SK-N-DZ (cell line): ENCODE measurements around the gene COQ8A.
"Not testable (repeated sequence)": the region's sequence is repeated elsewhere in the genome, so short reads cannot be mapped to it uniquely, and the experiment has no call there.

Source experiments
- DNase-seq: peaks from one replicate; pipeline ENCODE4 v3.0.0-alpha.2; 2015; ENCODE audit warnings: low spot score

The COQ8A gene

GRCh38 chr1:226951286-226952117 lies 11.4 kb downstream of the COQ8A start:
- DNase-seq = no peak

GRCh38 chr1:226952118-226952441 lies 12.0 kb downstream of the COQ8A start:
- no peak for DNase-seq

GRCh38 chr1:226953175-226953800 lies 13.2 kb downstream of the COQ8A start:
- DNase-seq = no peak

GRCh38 chr1:226954337-226954736 lies 14.2 kb downstream of the COQ8A start:
- DNase-seq = no peak

- DNase-seq = no peak
Observed at GRCh38 chr1:226954777-226955176, 14.7 kb downstream of the COQ8A start.

- not testable (repeated sequence) for DNase-seq
Observed at GRCh38 chr1:226955857-226956256, 15.8 kb downstream of the COQ8A start.

GRCh38 chr1:226956942-226957713 lies 17.0 kb downstream of the COQ8A start:
- no peak for DNase-seq

- no peak for DNase-seq
Observed at GRCh38 chr1:226957714-226958113, 17.6 kb downstream of the COQ8A start.

- no peak for DNase-seq
Observed at GRCh38 chr1:226958300-226958699, 18.2 kb downstream of the COQ8A start.

- no peak for DNase-seq
Observed at GRCh38 chr1:226960256-226960655, 20.2 kb downstream of the COQ8A start.

GRCh38 chr1:226960944-226961765 lies 21.1 kb downstream of the COQ8A start:
- no peak for DNase-seq

GRCh38 chr1:226962421-226963391 lies 22.6 kb downstream of the COQ8A start:
- DNase-seq = no peak

GRCh38 chr1:226964068-226964425 lies 24.0 kb downstream of the COQ8A start:
- DNase-seq = no peak

- DNase-seq = no peak
Observed at GRCh38 chr1:226964611-226965486, 24.8 kb downstream of the COQ8A start.

GRCh38 chr1:226965581-226966440 lies 25.7 kb downstream of the COQ8A start:
- DNase-seq = no peak

GRCh38 chr1:226966683-226967082 lies 26.6 kb downstream of the COQ8A start:
- DNase-seq = no peak

GRCh38 chr1:226967665-226968064 lies 27.6 kb downstream of the COQ8A start:
- DNase-seq = no peak

- DNase-seq = no peak
Observed at GRCh38 chr1:226971765-226972164, 31.7 kb downstream of the COQ8A start.

- DNase-seq = no peak
Observed at GRCh38 chr1:226972931-226973330, 32.8 kb downstream of the COQ8A start.
